Measurements from ENCODE around the gene NECTIN1. TPM values are rescaled to one million over a fixed set of nuclear protein-coding genes. Genes with fewer than 3 reads are reported as not detected.

The NECTIN1 gene
- total RNA-seq, 1 donor from 2014 or later = 36.7 TPM

DNA sequence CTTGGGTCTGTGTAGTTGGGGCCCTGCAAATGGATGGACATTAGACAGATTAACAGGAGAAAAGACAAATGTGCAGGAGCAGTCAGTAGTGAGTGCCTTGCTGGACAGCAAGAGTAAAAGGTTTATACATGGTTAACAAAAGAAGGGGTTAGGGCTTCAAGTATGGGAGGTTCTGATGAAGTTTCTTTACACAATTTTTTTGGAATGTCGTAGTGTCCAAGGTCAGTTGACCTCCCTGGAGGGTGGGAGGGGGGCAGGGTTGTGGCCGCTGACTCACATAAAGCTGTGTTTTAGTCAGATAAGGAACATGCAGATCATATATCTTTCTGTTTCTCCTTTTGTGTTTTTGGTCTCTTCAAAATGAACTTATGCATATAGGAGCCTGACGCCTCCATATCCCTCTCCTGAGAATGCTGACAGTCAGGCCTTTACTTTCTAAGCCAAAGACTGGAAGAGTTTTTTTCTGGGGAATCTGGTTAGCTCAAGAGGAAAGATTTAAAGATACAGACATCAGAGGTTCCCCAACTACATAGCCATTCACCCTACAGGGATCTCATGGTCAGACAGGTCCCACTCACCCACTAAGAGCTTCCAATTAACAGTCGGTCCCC is 134.3 kb downstream of the NECTIN1 start:
- POLR2A ChIA-PET = no interaction called here
- Mint-ChIP-seq H3K4me1 (no peaks in the 10 kb centered on the region), H3K27me3 (peaks cover 3% of the 10 kb centered on the region), H3K9me3 (peaks cover 4% of the 10 kb centered on the region), H3K36me3 (ENCODE audit: low read depth) (no peaks in the 10 kb centered on the region), H3K4me3 (no peak overlapping the region), H3K27ac (no peak overlapping the region)
- DNase-seq = no peak
- intact Hi-C loops (cut with micrococcal nuclease) = no loop called here
- TF ChIP-seq, protein P1, sequence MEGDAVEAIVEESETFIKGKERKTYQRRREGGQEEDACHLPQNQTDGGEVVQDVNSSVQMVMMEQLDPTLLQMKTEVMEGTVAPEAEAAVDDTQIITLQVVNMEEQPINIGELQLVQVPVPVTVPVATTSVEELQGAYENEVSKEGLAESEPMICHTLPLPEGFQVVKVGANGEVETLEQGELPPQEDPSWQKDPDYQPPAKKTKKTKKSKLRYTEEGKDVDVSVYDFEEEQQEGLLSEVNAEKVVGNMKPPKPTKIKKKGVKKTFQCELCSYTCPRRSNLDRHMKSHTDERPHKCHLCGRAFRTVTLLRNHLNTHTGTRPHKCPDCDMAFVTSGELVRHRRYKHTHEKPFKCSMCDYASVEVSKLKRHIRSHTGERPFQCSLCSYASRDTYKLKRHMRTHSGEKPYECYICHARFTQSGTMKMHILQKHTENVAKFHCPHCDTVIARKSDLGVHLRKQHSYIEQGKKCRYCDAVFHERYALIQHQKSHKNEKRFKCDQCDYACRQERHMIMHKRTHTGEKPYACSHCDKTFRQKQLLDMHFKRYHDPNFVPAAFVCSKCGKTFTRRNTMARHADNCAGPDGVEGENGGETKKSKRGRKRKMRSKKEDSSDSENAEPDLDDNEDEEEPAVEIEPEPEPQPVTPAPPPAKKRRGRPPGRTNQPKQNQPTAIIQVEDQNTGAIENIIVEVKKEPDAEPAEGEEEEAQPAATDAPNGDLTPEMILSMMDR (IDR thresholded peaks at IDR 0.05) = no peak
- no peak for ATAC-seq (ENCODE audit: low read depth)
- CTCF ChIA-PET = interaction anchor here (1.2 kb wide), 1 partner anchor 120 kb away, joined by 3 read pairs; no protein-coding TSS in a partner anchor

DNA sequence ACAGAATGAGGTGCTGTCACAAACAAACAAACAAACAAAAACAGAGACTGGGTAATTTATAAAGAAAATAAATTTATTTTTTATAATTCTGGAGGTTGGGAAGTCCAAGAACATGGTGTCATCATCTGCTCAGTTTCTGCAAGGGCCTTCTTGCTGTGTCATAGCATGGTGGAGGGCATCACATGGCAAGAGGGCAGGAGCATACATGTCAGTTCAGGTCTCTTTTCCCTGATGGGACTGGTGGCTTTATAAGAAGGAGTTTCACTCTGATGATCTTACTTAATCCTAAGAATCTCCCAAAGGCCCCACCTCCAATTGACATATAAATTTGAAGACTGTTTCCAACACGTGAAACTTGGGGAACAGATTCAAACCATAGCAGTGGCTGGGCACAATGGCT is 135.7 kb downstream of the NECTIN1 start:
- intact Hi-C loops (cut with micrococcal nuclease) = no loop called here
- ChIA-PET CTCF (no interaction called here), POLR2A (no interaction called here)
- H3K27me3 Mint-ChIP-seq = peaks cover 3% of the 10 kb centered on the region
- no peaks in the 10 kb centered on the region for H3K4me1 Mint-ChIP-seq
- peaks cover 4% of the 10 kb centered on the region for H3K9me3 Mint-ChIP-seq
- DNase-seq = no peak
- TF ChIP-seq, protein P1 (IDR thresholded peaks at IDR 0.05) = no peak
- H3K4me3 Mint-ChIP-seq = no peak overlapping the region
- ATAC-seq (ENCODE audit: low read depth) = no peak
- no peak overlapping the region for H3K27ac Mint-ChIP-seq
- no peaks in the 10 kb centered on the region for H3K36me3 Mint-ChIP-seq (ENCODE audit: low read depth)

DNA sequence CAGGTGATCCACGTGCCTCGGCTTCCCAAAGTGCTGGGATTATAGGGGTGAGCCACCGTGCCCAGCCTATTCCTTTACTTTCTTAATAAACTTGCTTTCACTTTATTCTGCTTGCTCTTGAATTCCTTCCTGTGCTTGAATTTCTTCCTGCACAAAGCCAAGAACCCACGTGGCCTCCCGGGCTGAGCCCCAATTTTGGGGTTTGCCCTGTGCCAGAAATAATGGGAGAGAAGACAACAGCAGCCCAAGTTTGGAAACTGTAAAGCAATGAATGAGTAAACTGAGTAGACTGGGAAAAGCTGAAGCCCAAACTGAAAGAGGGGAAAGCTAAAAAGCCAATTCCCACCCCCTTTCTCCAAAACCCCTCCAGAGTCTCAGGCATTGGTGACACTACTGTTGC is 136.4 kb downstream of the NECTIN1 start:
- TF ChIP-seq, protein P1 (IDR thresholded peaks at IDR 0.05) = no peak
- Mint-ChIP-seq H3K36me3 (ENCODE audit: low read depth) (no peaks in the 10 kb centered on the region), H3K27me3 (peaks cover 5% of the 10 kb centered on the region), H3K4me1 (no peaks in the 10 kb centered on the region), H3K4me3 (no peak overlapping the region), H3K27ac (no peak overlapping the region), H3K9me3 (peaks cover 4% of the 10 kb centered on the region)
- DNase-seq (no peak), ATAC-seq (ENCODE audit: low read depth) (no peak)
- intact Hi-C loops (cut with micrococcal nuclease) = no loop called here
- POLR2A ChIA-PET = no interaction called here
- CTCF ChIA-PET = no interaction called here

DNA sequence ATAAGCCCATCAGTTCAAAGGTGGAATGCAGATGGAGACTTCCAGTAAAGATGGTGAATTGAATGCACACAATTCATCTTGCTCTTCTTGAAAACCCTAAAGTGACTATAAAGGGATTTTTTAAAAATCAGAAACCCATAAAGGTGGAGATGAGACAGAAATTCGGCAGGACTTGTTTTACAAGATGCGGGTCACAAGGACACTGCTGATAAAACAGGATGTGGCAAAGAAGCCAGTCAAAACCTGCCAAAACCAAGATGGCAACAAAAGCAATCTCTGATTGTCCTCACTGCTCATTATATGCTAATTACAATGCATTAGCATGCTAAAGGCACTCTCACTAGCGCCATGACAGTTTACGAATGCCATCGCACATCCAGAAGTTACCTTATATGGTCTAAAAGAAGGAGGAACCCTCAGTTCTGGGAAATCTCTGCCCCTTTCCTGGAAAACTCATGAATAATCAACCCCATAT is 137.1 kb downstream of the NECTIN1 start:
- intact Hi-C loops (cut with micrococcal nuclease) = no loop called here
- DNase-seq (no peak), ATAC-seq (ENCODE audit: low read depth) (no peak)
- Mint-ChIP-seq H3K36me3 (ENCODE audit: low read depth) (no peaks in the 10 kb centered on the region), H3K27ac (no peak overlapping the region), H3K9me3 (peaks cover 4% of the 10 kb centered on the region), H3K27me3 (peaks cover 8% of the 10 kb centered on the region), H3K4me3 (no peak overlapping the region), H3K4me1 (no peaks in the 10 kb centered on the region)
- POLR2A ChIA-PET = no interaction called here
- TF ChIP-seq, protein P1 (IDR thresholded peaks at IDR 0.05) = no peak
- CTCF ChIA-PET = no interaction called here

DNA sequence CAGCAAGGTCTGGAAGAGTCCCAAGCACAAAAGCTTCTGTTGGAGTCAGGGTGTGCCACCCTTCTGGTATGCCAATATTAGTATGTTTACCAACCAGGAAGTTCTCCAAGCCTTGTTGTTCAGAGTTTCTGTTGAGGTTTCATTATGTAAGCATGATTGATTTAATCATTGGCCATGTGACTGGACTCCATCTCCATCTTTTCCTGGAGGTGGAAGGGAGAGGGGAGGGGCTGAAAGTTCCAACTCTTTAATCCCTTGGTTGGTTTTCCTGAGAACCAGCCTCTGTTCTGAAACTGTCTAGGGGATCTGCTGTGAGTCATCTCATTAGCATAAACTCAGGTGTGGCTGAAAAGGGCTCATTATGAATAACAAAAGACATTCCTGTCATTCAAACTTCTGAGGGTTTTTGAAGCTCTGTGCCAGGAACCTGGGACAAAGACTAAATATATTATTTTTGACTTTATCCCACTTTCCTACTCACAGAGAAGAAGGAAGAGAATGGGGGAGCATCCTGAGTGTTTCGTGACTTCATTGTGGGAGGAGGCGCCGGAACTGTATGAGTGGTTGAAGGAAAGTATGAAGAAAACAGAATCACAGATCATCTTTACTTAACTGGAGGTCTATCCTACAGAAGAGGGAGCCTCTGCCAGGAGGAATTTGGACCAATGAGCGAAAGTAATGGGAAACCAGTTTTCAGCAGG is 138.2 kb downstream of the NECTIN1 start:
- no peak overlapping the region for H3K27ac Mint-ChIP-seq
- ATAC-seq (ENCODE audit: low read depth) (no peak), DNase-seq (no peak)
- H3K9me3 Mint-ChIP-seq = peaks cover 4% of the 10 kb centered on the region
- H3K4me1 Mint-ChIP-seq = no peaks in the 10 kb centered on the region
- no peak overlapping the region for H3K4me3 Mint-ChIP-seq
- intact Hi-C loops (cut with micrococcal nuclease) = no loop called here
- no peaks in the 10 kb centered on the region for H3K36me3 Mint-ChIP-seq (ENCODE audit: low read depth)
- ChIA-PET POLR2A (no interaction called here), CTCF (no interaction called here)
- peaks cover 16% of the 10 kb centered on the region for H3K27me3 Mint-ChIP-seq
- TF ChIP-seq, protein P1 (IDR thresholded peaks at IDR 0.05) = no peak

Data from activated B cell treated with CpG ODN at 0.5 μM for 24 hours (primary cell).